HG03457 (cell line): Measurements from ENCODE around the gene LTF.
"Not testable (repeated sequence)": the region's sequence is repeated elsewhere in the genome, so short reads cannot be mapped to it uniquely, and the experiment has no call there.

Experiments
- ATAC-seq: cut with Tn5 transposase; IDR thresholded peaks from one replicate; pipeline ENCODE4 v1.9.1; 2021; ENCODE audit warnings: moderate number of reproducible peaks; ENCODE audit not compliant: unreplicated experiment

Gene LTF

DNA sequence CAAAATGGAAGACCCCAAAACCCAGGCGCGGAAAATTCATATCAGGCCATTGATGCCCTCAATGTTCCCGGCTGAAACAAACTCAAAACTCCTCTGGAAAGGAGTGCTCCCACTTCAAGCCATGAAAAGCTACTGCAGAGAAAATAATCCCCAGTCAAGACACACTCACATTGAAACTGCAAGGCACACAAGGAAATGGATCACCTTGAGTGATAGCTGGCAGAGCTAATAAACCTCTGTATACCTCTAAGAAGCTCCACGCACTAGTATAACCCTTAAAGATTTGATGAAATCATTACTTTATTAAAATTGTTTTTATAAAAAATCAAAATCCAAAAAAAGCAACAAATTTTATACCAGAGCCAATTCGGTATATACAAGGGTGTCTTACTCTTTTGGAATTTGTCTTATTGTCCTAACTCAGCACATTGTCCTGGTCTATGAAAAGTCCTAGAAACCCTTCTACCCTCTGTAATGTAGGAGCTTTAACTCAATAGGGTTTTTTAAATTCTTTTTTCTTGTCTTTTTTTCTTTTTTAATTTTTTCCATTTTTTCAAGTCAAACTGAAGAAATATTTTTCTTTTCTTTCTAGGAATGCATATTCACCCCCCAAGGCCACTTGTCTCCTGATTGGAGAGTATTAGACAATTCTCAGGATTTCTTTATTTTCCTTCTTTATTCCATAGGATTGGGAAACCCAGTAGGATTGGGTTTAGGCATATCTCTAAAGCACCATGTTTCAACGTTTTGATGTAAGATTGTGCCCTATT lies 66.3 kb downstream of the LTF start:
- ATAC-seq: no peak

DNA sequence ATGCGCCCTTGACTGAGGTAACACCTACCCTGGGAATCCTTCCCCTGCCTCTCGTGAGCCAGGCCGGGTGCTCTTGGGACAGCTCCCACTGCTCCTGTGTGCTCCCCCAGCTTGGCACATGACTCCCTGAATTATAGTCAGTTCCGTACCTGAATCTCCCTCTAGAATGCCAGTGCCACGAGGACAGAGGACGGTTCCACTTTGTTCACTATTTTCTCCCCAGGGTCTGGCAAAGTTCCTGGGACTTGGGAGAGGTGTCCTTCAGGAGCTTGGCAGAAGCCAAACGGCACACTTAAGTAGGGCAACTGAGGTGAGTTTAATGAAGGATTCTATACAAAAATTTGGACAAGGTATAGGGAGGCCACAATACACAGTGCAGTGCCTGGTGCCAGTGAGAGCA lies 67.6 kb downstream of the LTF start:
- no peak for ATAC-seq

DNA sequence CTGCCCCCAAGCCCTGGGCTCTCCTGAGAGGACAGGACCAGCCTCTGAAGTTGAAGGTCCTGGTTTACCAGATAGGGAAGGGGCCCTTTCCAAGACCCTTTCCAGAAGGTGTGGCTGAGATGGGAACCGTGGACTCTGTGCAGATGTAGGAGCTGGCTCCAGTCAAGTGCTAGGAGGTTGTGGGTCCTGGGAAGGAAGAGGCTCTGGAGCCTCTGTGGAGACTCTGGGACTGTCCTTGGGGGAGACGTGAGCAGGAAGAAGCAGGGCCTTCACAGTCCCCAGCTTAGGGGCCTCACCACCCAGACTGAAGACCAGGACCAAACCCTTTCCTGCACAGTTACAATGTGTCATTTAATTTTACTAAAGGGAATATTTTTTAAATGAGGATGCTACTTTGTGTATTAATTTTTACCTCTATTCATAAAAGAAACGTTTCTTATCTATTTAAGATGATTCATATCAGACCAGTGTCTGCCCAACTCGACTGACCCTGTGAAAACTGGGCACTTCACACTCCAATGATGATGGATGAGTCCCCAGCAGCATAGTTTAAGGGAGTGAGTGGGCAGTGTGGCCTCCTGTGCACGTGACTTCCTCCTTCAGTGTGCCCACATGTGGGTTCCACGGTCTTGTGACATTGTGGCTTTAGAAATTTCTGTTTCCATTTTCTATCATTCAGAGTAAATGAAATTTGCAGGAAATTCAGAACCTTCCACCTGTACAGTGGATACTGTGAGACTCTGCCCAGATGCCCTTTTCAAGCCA lies 68.8 kb downstream of the LTF start:
- no peak for ATAC-seq

DNA sequence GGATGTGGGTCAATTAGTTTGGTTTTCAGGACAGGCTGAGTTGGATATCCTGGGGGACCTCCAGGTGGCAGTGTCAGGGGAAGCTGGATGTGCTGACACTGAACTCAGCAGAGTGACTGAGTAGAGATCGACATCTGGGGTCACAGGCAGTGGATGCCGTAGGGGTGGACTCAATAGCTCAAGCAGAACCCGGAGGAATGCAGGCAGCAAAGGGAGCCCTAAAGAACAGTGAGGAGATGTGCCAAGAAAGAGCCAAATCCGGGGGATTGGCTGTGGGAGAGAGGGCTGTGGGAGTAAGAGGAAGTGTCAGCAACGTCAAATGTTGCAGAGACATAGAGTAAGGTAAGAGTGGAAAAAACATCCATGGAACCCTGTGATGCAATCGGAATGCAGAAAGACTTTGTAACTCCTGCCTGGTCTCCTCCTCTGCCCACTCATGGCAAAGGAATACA lies 69.5 kb downstream of the LTF start:
- ATAC-seq: no peak

DNA sequence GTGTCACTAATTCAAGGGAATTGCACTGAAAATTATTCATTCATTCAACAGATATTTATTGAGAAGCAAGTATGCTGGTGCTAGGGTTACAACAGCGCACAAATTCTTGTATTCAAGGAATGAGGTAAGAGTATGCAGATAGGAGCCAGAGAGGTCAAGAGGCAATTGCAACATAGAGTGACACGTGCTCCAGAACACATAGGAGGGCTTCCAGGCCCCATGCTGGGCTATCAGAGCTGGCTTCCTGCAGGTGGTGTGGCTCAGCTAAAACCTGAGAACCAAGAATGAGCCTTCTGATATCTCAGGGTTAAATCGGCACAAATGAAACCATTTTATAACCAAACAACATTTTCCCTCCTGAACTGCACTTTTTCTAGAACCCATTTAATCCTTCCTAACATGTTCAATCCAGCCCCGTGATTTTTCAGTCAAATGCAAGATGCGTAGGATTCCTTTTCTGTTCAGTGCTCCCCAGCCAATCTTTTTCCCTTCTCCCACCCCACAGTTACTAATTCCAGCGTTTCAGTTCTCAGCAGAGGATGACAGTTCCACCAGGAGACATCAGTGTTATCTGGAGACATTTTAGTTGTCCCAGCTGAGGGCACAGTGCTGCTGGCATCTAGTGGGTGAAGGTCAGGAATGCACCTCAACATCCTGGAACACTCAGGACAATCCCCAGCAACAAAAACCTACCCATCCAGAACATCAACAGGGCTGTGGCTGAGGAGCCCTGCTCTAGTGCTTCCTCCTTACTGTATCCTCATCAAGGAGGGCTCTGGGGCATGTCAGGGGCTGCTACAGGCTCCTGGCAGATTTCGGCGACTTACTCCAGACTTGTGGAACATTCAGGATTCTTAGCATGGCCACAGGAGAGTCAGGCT lies 70.9 kb downstream of the LTF start:
- no peak for ATAC-seq

DNA sequence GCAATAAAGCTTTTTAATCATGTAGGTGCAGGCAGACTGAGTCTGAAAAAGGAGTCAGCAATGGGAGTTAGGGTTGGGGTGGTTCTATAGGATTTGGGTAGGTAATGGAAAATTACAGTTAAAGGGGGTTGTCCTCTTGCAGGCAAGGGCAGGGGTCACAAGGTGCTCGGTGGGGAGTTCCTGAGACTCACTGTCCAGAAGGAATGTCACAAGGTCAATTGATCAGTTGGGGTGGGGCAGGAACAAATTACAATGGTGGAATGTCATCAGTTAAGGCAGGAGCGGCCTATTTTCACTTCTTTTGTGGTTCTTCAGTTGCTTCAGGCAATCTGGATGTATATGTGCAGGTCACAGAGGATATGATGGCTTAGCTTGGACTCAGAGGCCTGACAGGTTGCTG lies 71.7 kb downstream of the LTF start:
- ATAC-seq: no peak

DNA sequence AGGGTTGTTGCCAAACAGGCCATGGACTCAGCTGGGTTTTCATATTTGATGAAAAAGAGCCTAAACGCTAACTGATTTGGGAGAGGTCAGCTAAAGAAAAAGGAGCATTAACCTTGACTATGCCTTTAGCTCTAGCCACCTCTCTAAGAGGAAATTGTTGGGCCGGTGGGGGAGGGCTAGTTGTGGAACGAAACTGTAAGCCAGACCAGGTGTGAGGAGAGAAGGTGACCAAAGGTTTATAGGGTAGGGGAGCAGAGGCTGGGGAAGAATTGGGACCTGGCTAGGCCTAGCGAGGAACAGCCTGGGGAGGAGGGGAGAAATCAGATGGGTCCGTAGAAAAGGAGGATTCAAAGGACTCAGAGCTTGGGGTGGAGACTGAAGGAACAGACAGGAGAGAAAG lies 73.2 kb downstream of the LTF start:
- ATAC-seq: not testable (repeated sequence)

DNA sequence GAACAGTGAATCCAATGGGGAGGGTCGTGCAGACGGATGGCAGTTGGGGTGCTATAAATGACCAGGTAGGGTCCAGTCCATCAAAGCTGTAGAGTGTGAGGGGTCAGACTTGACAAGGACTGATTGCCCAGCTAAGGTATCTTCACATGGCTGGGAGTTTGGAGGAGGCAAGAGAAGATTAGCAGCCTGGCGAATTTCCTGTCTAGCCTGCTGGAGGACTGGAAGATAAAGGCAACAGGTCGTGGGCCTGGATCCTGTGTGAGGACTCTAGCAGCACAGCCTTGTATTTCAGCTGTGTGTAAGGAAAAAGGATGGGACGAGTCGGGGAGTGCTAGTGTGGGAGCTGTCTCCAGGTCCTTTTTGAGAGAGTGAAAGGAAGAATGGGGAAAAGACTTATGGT lies 75.4 kb downstream of the LTF start:
- no peak for ATAC-seq

DNA sequence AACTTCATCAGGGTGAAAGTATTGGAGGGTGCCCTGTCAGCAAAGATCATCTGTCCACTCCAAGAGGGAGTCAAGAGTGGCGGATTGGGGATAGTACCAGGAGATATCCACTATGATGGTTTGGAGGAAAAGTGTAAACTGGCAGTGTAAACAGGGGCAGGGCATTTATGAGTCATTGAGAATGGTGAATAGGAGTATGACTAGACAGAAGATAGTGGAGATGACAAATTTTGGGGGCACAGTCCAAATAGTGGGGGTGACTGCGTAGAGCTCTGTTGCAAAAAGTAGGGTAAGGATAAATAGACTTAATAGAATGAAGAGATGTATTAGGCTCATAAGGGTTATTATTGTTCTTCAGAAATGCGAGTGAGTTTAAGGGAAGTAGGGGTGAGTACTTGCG lies 75.9 kb downstream of the LTF start:
- ATAC-seq: not testable (repeated sequence)

DNA sequence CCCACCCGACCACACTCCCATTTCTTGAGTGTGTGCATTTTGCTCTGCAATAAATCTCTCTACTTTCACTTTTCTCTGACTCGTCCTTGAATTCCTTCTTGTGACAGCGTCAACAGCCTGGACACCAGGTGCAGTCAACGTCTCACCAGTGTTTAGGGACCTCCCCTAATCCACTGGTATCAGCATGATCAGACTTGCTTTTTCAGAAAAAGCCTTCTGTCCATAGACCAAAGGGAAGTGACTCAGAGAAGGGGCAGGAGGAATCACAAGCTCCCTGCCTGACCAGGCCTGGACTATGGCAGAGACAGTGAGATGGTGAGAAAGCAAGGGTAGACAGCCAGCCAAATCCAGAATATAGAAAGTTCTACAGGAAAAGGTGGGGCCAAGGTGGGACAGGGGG lies 78.5 kb downstream of the LTF start:
- ATAC-seq: no peak
